HEK293 (cell line): Measurements from ENCODE around the gene UQCR11.

ENCODE experiments used
- KLF1 ChIP-seq: fragments of 450-650 bp; formaldehyde crosslinking; IDR thresholded peaks from 2 replicates; pipeline ENCODE4 v1.5.1; 2016; ENCODE audit warnings: missing biosample characterization, missing genetic modification characterization
- OVOL3 ChIP-seq: fragments of 450-650 bp; formaldehyde crosslinking; IDR thresholded peaks from 2 replicates; pipeline ENCODE4 v1.5.1; 2016; ENCODE audit warnings: missing biosample characterization, missing genetic modification characterization
- PATZ1 ChIP-seq: fragments of 450-650 bp; formaldehyde crosslinking; IDR thresholded peaks from 2 replicates; pipeline ENCODE4 v1.5.1; 2016; ENCODE audit warnings: missing biosample characterization, missing genetic modification characterization
- WT1 ChIP-seq: fragments of 450-650 bp; formaldehyde crosslinking; IDR thresholded peaks from 2 replicates; pipeline ENCODE4 v1.5.1; 2016; ENCODE audit warnings: missing biosample characterization, missing genetic modification characterization
- YY1 ChIP-seq: fragments of 450-650 bp; formaldehyde crosslinking; IDR thresholded peaks from 2 replicates; pipeline ENCODE4 v1.5.1; 2018; ENCODE audit warnings: missing biosample characterization, missing genetic modification characterization
- ZBTB48 ChIP-seq: fragments of 450-650 bp; formaldehyde crosslinking; IDR thresholded peaks from 2 replicates; pipeline ENCODE4 v1.5.1; 2016; ENCODE audit warnings: missing biosample characterization, missing genetic modification characterization
- ZBTB6 ChIP-seq: fragments of 450-650 bp; formaldehyde crosslinking; IDR thresholded peaks from 2 replicates; pipeline ENCODE4 v1.5.1; 2017; ENCODE audit warnings: missing biosample characterization, missing genetic modification characterization
- ZNF169 ChIP-seq: fragments of 450-650 bp; formaldehyde crosslinking; IDR thresholded peaks from 2 replicates; pipeline ENCODE4 v1.5.1; 2016; ENCODE audit warnings: missing biosample characterization, missing genetic modification characterization
- ZNF175 ChIP-seq: fragments of 450-650 bp; formaldehyde crosslinking; IDR thresholded peaks from 2 replicates; pipeline ENCODE4 v1.5.1; 2016; ENCODE audit warnings: missing biosample characterization, missing genetic modification characterization
- ZNF18 ChIP-seq: fragments of 450-650 bp; formaldehyde crosslinking; IDR thresholded peaks from 2 replicates; pipeline ENCODE4 v1.5.1; 2016; ENCODE audit warnings: missing biosample characterization, missing genetic modification characterization
- ZNF239 ChIP-seq: fragments of 450-650 bp; formaldehyde crosslinking; IDR thresholded peaks from 2 replicates; pipeline ENCODE4 v1.5.1; 2016; ENCODE audit warnings: missing biosample characterization, missing genetic modification characterization
- ZNF280D ChIP-seq: fragments of 450-650 bp; formaldehyde crosslinking; IDR thresholded peaks from 2 replicates; pipeline ENCODE4 v1.5.1; 2016; ENCODE audit warnings: missing biosample characterization, missing genetic modification characterization
- ZNF354C ChIP-seq: fragments of 450-650 bp; formaldehyde crosslinking; IDR thresholded peaks from 2 replicates; pipeline ENCODE4 v1.5.1; 2016; ENCODE audit warnings: missing biosample characterization, missing genetic modification characterization, low read depth, borderline replicate concordance
- ZNF362 ChIP-seq: fragments of 450-650 bp; formaldehyde crosslinking; IDR thresholded peaks from 2 replicates; pipeline ENCODE4 v1.5.1; 2016; ENCODE audit warnings: missing biosample characterization, missing genetic modification characterization
- ZNF514 ChIP-seq: fragments of 450-650 bp; formaldehyde crosslinking; IDR thresholded peaks from 2 replicates; pipeline ENCODE4 v1.5.1; 2016; ENCODE audit warnings: missing biosample characterization, missing genetic modification characterization
- ZNF623 ChIP-seq: fragments of 450-650 bp; formaldehyde crosslinking; IDR thresholded peaks from 2 replicates; pipeline ENCODE4 v1.5.1; 2016; ENCODE audit warnings: missing biosample characterization, missing genetic modification characterization
- ZNF777 ChIP-seq: fragments of 450-650 bp; formaldehyde crosslinking; IDR thresholded peaks from 2 replicates; pipeline ENCODE4 v1.5.1; 2017; ENCODE audit warnings: missing biosample characterization, missing genetic modification characterization, borderline replicate concordance
- ZNF785 ChIP-seq: fragments of 450-650 bp; formaldehyde crosslinking; IDR thresholded peaks from 2 replicates; pipeline ENCODE4 v1.5.1; 2016; ENCODE audit warnings: missing biosample characterization, missing genetic modification characterization
- ZNF791 ChIP-seq: fragments of 450-650 bp; formaldehyde crosslinking; IDR thresholded peaks from 2 replicates; pipeline ENCODE4 v1.5.1; 2016; ENCODE audit warnings: missing biosample characterization, missing genetic modification characterization
- ZNF837 ChIP-seq: fragments of 450-650 bp; formaldehyde crosslinking; IDR thresholded peaks from 2 replicates; pipeline ENCODE4 v1.5.1; 2016; ENCODE audit warnings: missing biosample characterization, missing genetic modification characterization
- ZSCAN4 ChIP-seq: fragments of 450-650 bp; formaldehyde crosslinking; IDR thresholded peaks from 2 replicates; pipeline ENCODE4 v1.5.1; 2017; ENCODE audit warnings: missing biosample characterization, missing genetic modification characterization
- ZSCAN5A ChIP-seq: fragments of 450-650 bp; formaldehyde crosslinking; IDR thresholded peaks from 2 replicates; pipeline ENCODE4 v1.5.1; 2016; ENCODE audit warnings: missing biosample characterization, missing genetic modification characterization

The UQCR11 gene

GRCh38 chr19:1605236-1606137 is at the start of gene UQCR11 (continued):
- TF ChIP-seq WT1 (no peak), ZNF362 (tag by site-specific recombination) (peak; percentile 92), KLF1 (tag by site-specific recombination) (no peak; the same call in 1 of the 2 replicates), ZNF18 (tag by site-specific recombination) (no peak), OVOL3 (tag by site-specific recombination) (0 out of 2 replicates have a peak, but pooled peaks have one; percentile 7), ZNF354C (tag by site-specific recombination) (no peak), ZNF169 (tag by site-specific recombination) (no peak), ZNF785 (tag by site-specific recombination) (no peak; the same call in 1 of the 2 replicates), YY1 (tag by site-specific recombination) (peak; percentile 39; the same call in 1 of the 2 replicates), ZNF837 (tag by site-specific recombination) (no peak), ZNF514 (no peak), ZSCAN4 (no peak), ZSCAN5A (tag by site-specific recombination) (no peak), PATZ1 (tag by site-specific recombination) (peak; percentile 80), ZNF239 (tag by site-specific recombination) (no peak), ZNF623 (tag by site-specific recombination) (no peak), ZBTB48 (tag by site-specific recombination) (peak; percentile 71), ZNF280D (tag by site-specific recombination) (no peak; the same call in 1 of the 2 replicates), ZNF175 (tag by site-specific recombination) (no peak), ZNF777 (tag by site-specific recombination) (no peak), ZBTB6 (tag by site-specific recombination) (no peak), ZNF791 (tag by site-specific recombination) (no peak)
